Transverse colon (tissue), 4 donors: ENCODE measurements around the gene SMIM28.

ENCODE experiments used
- CTCF ChIP-seq, 5 experiments: fragments of 200-600 bp in 3 of 5; fragments of 450-650 bp in 2 of 5; sonication (generic) in 3 of 5; IDR thresholded peaks; 1 replicate in 2 of 5; 2 replicates in 3 of 5; pipeline ENCODE4 v1.5.1; 2016 to 2017; ENCODE audit warnings: antibody characterized with exemption in 5 of 5, inconsistent platforms in 3 of 5, mild to moderate bottlenecking in 2 of 5, moderate library complexity in 1 of 5
- EP300 ChIP-seq: sonication (generic); formaldehyde crosslinking; IDR thresholded peaks from one replicate; pipeline ENCODE4 v1.6.1; 2017; ENCODE audit warnings: antibody characterized with exemption, low read depth
- POLR2A ChIP-seq: fragments of 450-650 bp; IDR thresholded peaks from one replicate; pipeline ENCODE4 v1.6.1; 2016; ENCODE audit warnings: antibody characterized with exemption, mild to moderate bottlenecking, moderate library complexity
- POLR2AphosphoS5 ChIP-seq, 3 donors: sonication (generic); formaldehyde crosslinking; IDR thresholded peaks; one replicate each; pipeline ENCODE4 v1.6.1; 2016; ENCODE audit warnings: antibody characterized with exemption in 3 of 3

GRCh38 chr6:138431256-138432062, 53.8 kb downstream of the SMIM28 start:
- TF ChIP-seq CTCF (IDR thresholded peaks at IDR 0.05) = no peak
- no peak for TF ChIP-seq POLR2A
- TF ChIP-seq EP300 = no peak
- TF ChIP-seq POLR2AphosphoS5 (IDR thresholded peaks at IDR 0.05) = no peak
